ENCODE results near the gene PARP11. TPM values are rescaled to one million over a fixed set of nuclear protein-coding genes. Genes with fewer than 3 reads are reported as not detected.

The PARP11 gene
- total and polyA plus RNA-seq, 11 donors: 1.5 to 10.5 (median 5.1) TPM

GRCh38 chr12:3761116-3761735 is 112.0 kb downstream of the PARP11 start:
- intact Hi-C loops (cut with DNase I): no loop called here
- TF ChIP-seq POLR2A (IDR thresholded peaks at IDR 0.05): no peak
- TF ChIP-seq CTCF (IDR thresholded peaks at IDR 0.05): no peak
- DNase-seq (no peak), ATAC-seq (no peak)
- H3K4me3 ChIP-seq: no peak overlapping the region
- no peaks in the 10 kb centered on the region for H3K27me3 ChIP-seq
- H3K4me1 ChIP-seq: peaks cover 0 to 9% (median 0%) of the 10 kb centered on the region in 12 donors
- WGBS, 4 donors: 51 to 65% (median 58%) methylated on average over 6 to 7 of the region's 7 CpGs
- H3K36me3 ChIP-seq: no peaks in the 10 kb centered on the region
- no peaks in the 10 kb centered on the region for H3K9me3 ChIP-seq
- H3K27ac ChIP-seq: no peak overlapping the region

GRCh38 chr12:3759878-3760277 is 113.3 kb downstream of the PARP11 start:
- TF ChIP-seq CTCF (IDR thresholded peaks at IDR 0.05): no peak
- TF ChIP-seq POLR2A (IDR thresholded peaks at IDR 0.05): no peak
- Histone ChIP-seq H3K4me1 (peaks cover 0 to 17% (median 0%) of the 10 kb centered on the region in 12 donors), H3K4me3 (no peak overlapping the region), H3K27me3 (no peaks in the 10 kb centered on the region), H3K27ac (no peak overlapping the region), H3K9me3 (no peaks in the 10 kb centered on the region), H3K36me3 (no peaks in the 10 kb centered on the region)
- intact Hi-C loops (cut with DNase I): no loop called here
- 49 to 61% (median 60%) methylated on average over 2 of the region's 2 CpGs for WGBS, 4 donors
- DNase-seq: no peak
- ATAC-seq: no peak

Other genes with a start within 250 kb of the PARP11 start
- gene CRACR2A, start 120.3 kb downstream of the PARP11 start, total RNA-seq: 10 to 100 TPM in 1 of 9 donors, 1 to 10 TPM in 8; 2.9 to 14.1 (median 6.4) TPM
- 1 to 10 TPM; 1.0 to 3.1 TPM for gene CRACR2A, start 120.3 kb downstream of the PARP11 start, polyA plus RNA-seq